ENCODE measurements around the gene DSTN.

GRCh38 chr20:17624551-17625245 is 54.8 kb downstream of the DSTN start:
- TF ChIP-seq, protein P1, sequence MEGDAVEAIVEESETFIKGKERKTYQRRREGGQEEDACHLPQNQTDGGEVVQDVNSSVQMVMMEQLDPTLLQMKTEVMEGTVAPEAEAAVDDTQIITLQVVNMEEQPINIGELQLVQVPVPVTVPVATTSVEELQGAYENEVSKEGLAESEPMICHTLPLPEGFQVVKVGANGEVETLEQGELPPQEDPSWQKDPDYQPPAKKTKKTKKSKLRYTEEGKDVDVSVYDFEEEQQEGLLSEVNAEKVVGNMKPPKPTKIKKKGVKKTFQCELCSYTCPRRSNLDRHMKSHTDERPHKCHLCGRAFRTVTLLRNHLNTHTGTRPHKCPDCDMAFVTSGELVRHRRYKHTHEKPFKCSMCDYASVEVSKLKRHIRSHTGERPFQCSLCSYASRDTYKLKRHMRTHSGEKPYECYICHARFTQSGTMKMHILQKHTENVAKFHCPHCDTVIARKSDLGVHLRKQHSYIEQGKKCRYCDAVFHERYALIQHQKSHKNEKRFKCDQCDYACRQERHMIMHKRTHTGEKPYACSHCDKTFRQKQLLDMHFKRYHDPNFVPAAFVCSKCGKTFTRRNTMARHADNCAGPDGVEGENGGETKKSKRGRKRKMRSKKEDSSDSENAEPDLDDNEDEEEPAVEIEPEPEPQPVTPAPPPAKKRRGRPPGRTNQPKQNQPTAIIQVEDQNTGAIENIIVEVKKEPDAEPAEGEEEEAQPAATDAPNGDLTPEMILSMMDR (IDR thresholded peaks at IDR 0.05): no peak
- no peak for TF ChIP-seq TCF7L2 (IDR thresholded peaks at IDR 0.05; ENCODE audit: low read depth, low read length)
- TF ChIP-seq REST (IDR thresholded peaks at IDR 0.05; ENCODE audit: insufficient read depth in 1 of 2, low read depth in 2 of 2, low read length in 1 of 2): no peak

Measured in Panc1 (cell line).